DMS 273 (cell line): ENCODE data around the gene ACSF2.
A peak's percentile ranks its signal among the peaks of the same experiment; 100 is the strongest.

Source experiments
- DNase-seq: peaks from one replicate; lab custom pipeline; 2025; ENCODE audit not compliant: unreplicated experiment; lab: John Stamatoyannopoulos, UW

The ACSF2 gene

GRCh38 chr17:50498021-50498874 lies 72.2 kb downstream of the ACSF2 start:
- DNase-seq: no peak

DNA sequence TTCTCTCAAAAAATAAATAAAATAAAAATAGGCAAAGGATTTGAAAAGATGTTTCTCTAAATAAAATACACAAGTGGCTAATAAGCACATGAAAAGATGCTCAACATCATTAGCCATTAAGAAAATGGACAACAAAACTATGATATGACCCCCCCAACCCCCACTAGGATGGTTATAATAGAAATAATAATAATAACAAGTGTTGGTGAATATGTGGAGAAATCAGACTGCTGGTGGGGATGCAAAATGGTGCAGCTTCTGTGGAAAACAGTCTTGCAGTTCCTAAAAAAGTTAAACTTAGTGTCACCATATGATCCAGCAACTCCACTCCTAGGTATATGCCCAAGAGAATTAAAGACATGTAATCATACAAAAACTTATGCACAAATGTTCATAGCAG lies 73.3 kb downstream of the ACSF2 start:
- DNase-seq: no peak

DNA sequence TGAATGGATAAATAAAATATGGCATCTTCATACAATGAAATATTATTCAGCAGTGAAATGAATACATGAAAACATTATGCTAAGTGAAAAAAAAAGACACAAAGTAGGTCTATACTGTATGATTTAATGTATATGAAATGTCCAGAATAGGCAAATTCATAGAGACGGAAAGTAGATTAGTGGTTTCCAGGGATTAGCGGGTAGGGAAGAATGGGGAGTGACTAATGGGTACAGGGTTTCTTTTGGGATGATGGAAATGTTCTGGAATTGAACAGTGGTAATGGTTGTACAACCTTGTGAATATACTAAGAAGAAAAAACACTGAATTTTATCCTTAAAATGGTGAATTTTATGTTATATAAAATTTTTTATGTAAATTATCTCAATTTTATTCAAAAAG lies 73.7 kb downstream of the ACSF2 start:
- DNase-seq: no peak

GRCh38 chr17:50501054-50501453 lies 75.0 kb downstream of the ACSF2 start:
- peak; percentile 64 for DNase-seq

DNA sequence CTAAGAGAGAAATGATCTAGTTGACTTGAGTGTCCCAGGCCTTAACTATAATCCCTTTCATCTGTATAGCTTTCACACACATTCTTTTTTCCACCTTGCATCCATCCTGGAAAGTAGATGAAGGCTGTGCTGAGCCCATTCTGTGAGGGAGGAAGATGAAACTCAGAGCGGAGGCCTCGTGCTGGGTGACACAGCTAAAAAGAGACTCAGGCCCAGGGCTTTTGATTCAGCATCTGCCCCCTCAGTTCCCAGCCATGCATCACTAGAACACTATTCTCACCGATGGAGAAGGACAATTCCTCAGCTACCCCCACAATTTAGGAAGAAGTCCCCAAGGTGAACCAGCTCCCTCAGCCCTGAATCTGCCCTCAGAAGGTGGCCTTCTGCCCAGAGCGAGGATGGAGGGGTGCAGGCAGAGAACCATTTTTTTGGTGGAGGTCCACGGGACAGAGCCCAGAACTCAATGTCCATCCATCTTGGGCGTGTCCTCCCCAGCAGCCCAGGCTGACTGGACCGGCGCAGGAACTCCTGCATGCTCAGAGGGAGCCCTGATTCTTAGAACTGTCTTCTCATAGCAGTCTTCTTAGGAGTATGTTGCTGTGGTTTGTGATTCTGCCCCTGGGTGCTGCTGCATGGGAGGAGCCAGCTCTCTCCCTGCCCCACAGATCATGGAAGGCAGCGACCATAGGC lies 76.4 kb downstream of the ACSF2 start:
- DNase-seq: no peak

- DNase-seq: no peak
Observed at GRCh38 chr17:50505591-50506130, 79.6 kb downstream of the ACSF2 start.

- DNase-seq: no peak
Observed at GRCh38 chr17:50506298-50506697, 80.3 kb downstream of the ACSF2 start.

DNA sequence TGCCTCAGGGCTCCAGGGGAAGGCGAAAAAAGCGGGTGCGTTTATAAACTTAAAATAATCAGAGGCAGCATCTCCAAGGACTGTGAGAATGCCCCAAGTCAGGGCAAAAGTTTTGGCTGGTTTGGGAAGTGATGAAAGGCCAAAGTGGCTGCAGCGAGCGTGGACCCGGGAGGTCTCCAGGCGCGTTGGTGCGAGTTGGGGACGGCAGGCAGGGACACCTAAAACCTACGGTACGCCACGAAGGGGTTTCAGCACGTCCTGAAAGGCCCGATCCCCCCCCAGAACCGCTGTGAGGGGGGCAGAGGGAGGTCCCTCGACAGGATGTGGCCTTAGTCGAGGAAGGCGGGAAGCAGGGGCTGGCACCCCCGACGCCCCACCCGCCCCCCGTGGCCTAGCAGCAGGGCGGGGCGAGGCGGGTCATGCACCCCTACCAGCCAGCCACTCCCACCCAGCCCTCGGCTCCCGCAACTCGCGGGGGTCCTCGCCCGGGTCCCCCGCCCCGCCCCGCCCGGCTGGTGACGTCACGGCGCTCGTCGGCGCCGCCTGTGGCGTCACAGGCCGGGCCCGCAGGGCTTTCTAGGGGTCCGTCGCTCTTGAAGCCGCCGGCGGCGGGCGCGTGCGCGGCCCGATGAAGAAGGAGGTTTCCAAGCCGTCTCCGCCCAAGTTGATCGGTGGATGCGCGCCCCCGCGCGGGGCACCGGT lies 82.0 kb downstream of the ACSF2 start, which contains the start of gene MYCBPAP:
MYCBPAP (plus strand) TSS at position 569 of the 702 bp plus-strand sequence. CDS start 236 bp downstream, outside the sequence.
- DNase-seq: peak; percentile 81

- no peak for DNase-seq
Observed at GRCh38 chr17:50508573-50509460, 82.8 kb downstream of the ACSF2 start.

- DNase-seq: peak; percentile 44
Observed at GRCh38 chr17:50511058-50511457, 85.0 kb downstream of the ACSF2 start.

DNA sequence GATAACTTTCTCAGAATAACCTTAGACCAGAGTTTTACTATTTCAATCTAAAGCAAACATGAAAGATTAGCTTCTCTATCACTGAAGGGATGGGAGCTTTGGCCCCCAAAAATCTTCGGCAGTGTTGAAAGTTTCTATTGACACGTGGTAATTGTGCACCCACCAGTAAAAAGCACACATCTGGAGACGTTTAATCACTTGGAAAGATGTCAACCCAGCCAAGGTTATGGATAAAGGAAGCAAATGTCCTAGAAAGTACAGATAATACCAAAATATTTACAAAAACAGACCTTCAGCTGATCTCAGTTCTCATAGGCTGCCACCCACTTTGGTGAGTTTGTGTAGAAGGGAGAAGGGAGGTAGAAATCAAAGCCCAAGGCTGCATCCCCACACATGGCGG lies 87.5 kb downstream of the ACSF2 start:
- no peak for DNase-seq

DNA sequence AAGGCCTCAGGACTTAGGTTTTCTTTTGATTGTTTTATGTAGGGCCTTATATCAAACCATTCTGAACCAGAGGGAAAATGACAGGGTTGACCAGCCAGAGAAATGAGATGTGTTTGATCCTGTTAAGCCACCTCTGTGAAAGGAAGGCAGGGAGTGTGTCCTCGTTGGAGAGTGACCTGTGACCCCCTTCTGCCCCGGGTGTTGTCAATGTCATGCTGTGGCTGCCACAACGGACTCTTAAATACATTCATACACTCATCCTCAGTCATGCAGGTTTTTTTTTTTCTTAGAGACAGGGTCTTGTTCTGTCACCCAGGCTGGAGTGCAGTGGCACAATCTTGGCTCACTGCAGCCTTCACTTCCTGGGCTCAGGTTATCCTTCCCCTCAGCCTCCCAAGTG lies 88.4 kb downstream of the ACSF2 start:
- DNase-seq: no peak

- DNase-seq: no peak
Observed at GRCh38 chr17:50514936-50515702, 89.1 kb downstream of the ACSF2 start.

- DNase-seq: no peak
Observed at GRCh38 chr17:50517011-50517410, 91.0 kb downstream of the ACSF2 start.

DNA sequence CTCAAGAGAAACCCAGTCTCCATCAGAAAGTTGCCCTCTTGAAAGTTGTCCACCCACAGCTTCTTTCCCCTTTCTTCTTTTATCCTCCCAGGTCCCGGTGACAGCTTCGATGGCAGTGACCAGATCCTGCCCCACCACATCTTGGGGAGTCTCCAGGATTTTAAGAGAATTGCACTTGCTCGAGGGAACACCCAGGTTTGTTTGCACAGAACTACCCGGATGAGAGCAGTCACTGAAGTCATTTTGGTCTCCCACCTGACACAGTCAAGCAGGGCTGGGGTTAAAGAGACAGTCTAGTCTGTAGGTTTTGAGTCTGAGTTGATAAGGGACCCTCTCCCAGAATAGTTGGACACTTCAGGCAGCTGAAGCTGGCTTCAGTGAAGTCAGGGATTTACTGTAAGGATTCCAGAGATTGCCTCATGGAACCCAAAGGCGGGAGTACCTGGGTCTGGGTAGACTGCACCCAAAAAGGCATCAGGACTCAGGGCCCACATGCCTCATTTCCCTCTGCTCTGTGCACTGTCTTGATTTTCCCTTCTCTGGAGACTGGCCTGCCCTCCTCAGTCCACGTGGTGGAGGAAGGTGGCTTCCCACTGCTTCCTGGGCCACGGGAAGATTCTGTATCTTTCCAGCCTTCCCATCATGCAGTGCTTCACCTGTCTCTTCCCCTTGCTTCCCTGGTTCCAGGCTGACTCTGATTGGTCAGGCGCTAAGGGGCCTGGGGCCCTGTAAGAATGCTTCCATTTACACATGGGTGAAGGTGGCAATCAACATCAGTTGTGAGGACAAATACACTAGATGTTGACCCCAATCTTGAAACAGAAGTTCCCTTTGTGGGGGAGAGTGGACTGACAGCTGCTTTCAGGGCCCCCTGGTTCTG lies 91.7 kb downstream of the ACSF2 start:
- DNase-seq: no peak

GRCh38 chr17:50518384-50519023 lies 92.5 kb downstream of the ACSF2 start:
- DNase-seq: peak; percentile 71

- no peak for DNase-seq
Observed at GRCh38 chr17:50519141-50519834, 93.3 kb downstream of the ACSF2 start.

DNA sequence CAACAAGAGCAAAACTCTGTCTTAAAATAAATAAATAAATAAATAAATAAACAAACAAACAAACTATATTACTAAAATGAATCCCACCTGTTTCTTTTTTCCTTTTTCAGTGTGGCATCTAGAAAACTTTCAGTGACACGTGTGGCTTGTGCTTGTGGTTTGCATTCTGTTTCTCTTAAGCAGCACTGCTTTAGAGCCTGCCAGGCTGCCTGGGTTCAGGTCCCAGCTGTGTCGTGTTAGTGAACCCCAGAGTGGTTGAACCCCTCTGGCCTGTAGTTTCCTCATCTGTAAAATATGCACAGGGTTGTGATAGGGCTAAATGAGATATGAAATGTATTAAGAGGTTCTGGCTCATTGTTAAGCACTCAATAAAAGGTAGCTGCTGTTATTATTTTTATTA lies 94.5 kb downstream of the ACSF2 start:
- no peak for DNase-seq
